ENCODE results near the gene MEIS3.
"Not testable (repeated sequence)": the region's sequence is repeated elsewhere in the genome, so short reads cannot be mapped to it uniquely, and the experiment has no call there.

The MEIS3 gene

GRCh38 chr19:47414469-47414868 is 4.9 kb downstream of the MEIS3 start:
- peak; percentile 47 for DNase-seq

GRCh38 chr19:47413941-47414340 is 5.4 kb downstream of the MEIS3 start:
- DNase-seq, result no peak

GRCh38 chr19:47411696-47412095 is 7.6 kb downstream of the MEIS3 start:
- not testable (repeated sequence) for DNase-seq

- DNase-seq, result no peak
Observed at GRCh38 chr19:47411101-47411500, 8.2 kb downstream of the MEIS3 start.

- no peak for DNase-seq
Observed at GRCh38 chr19:47408156-47408938, 11.0 kb downstream of the MEIS3 start.

GRCh38 chr19:47407417-47407774 is 11.9 kb downstream of the MEIS3 start:
- no peak for DNase-seq

- peak; percentile 24 for DNase-seq
Observed at GRCh38 chr19:47406711-47407416, 12.5 kb downstream of the MEIS3 start.

GRCh38 chr19:47405854-47406417 is 13.4 kb downstream of the MEIS3 start:
- no peak for DNase-seq

GRCh38 chr19:47405197-47405550 is 14.2 kb downstream of the MEIS3 start:
- DNase-seq, result no peak

- no peak for DNase-seq
Observed at GRCh38 chr19:47404334-47405196, 14.8 kb downstream of the MEIS3 start.

- no peak for DNase-seq
Observed at GRCh38 chr19:47402504-47402903, 16.8 kb downstream of the MEIS3 start.

GRCh38 chr19:47398707-47399597 is 20.4 kb downstream of the MEIS3 start:
- DNase-seq, result no peak

- peak; percentile 89 for DNase-seq
Observed at GRCh38 chr19:47391510-47392223, 27.7 kb downstream of the MEIS3 start.

GRCh38 chr19:47390533-47391488 is 28.5 kb downstream of the MEIS3 start:
- no peak for DNase-seq

- peak; percentile 97 for DNase-seq
Observed at GRCh38 chr19:47389150-47389556, 30.2 kb downstream of the MEIS3 start.

GRCh38 chr19:47388721-47389120 is 30.6 kb downstream of the MEIS3 start:
- DNase-seq, result peak; percentile 81

GRCh38 chr19:47387623-47388022 is 31.7 kb downstream of the MEIS3 start:
- not testable (repeated sequence) for DNase-seq

GRCh38 chr19:47386582-47386981 is 32.7 kb downstream of the MEIS3 start:
- DNase-seq, result not testable (repeated sequence)

GRCh38 chr19:47384533-47384932 is 34.8 kb downstream of the MEIS3 start:
- DNase-seq, result not testable (repeated sequence)

- DNase-seq, result not testable (repeated sequence)
Observed at GRCh38 chr19:47383890-47384289, 35.4 kb downstream of the MEIS3 start.
